HG02885 (cell line): ENCODE results near the gene PCDHA10.
"Not testable (repeated sequence)": the region's sequence is repeated elsewhere in the genome, so short reads cannot be mapped to it uniquely, and the experiment has no call there.

Experiments used
- ATAC-seq: cut with Tn5 transposase; IDR thresholded peaks from one replicate; pipeline ENCODE4 v1.9.1; 2021; ENCODE audit warnings: mild to moderate bottlenecking; ENCODE audit not compliant: unreplicated experiment, poor library complexity

PCDHA10 gene

DNA sequence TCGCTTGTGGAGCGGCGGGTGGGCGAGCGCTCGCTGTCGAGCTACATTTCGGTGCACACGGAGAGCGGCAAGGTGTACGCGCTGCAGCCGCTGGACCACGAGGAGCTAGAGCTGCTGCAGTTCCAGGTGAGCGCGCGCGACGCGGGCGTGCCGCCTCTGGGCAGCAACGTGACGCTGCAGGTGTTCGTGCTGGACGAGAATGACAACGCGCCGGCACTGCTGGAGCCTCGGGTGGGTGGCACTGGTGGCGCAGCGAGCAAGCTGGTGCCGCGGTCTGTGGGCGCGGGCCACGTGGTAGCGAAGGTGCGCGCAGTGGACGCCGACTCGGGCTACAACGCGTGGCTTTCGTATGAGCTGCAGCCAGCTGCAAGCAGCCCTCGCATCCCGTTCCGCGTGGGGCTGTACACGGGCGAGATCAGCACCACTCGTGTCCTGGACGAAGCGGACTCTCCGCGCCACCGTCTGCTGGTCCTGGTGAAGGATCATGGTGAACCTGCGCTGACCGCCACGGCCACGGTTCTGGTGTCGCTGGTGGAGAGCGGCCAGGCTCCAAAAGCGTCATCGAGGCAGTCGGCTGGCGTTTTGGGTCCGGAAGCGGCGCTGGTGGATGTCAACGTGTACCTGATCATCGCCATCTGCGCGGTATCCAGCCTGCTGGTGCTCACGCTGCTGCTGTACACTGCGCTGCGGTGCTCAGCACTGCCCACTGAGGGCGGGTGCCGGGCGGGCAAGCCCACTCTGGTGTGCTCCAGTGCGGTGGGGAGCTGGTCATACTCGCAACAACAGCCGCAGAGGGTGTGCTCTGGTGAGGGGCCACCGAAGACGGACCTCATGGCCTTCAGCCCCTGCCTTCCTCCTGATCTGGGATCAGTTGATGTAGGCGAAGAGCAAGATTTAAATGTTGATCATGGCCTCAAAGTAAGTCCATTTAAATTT, 12.6 kb upstream of the PCDHA10 start:
- ATAC-seq = no peak

DNA sequence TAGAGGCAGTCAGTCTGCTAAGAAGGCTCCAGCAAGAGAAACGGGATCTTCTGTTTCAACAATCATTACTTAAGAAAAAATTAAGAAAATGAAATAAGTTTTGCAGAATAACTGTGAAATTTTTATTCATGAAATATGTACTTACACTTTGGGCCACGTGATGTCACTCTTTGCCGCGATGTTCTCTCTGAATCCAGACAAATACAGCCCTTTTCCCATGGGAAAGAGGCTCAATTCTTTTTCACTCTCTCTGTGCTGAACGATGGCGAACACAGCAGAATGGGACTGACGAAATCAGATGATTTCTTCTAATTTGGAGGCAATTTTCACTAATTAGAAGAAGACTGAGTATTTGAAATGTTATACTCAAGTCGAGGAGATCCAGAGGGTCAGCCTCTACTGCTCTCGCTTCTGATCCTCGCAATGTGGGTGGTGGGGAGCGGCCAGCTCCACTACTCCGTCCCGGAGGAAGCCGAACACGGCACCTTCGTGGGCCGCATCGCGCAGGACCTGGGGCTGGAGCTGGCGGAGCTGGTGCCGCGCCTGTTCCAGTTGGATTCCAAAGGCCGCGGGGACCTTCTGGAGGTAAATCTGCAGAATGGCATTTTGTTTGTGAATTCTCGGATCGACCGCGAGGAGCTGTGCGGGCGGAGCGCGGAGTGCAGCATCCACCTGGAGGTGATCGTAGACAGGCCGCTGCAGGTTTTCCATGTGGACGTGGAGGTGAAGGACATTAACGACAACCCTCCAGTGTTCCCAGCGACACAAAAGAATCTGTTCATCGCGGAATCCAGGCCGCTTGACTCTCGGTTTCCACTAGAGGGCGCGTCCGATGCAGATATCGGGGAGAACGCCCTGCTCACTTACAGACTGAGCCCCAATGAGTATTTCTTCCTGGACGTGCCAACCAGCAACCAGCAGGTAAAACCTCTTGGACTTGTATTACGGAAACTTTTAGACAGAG, 7.3 kb upstream of the PCDHA10 start, which contains the start of gene PCDHA9:
Gene PCDHA9, plus strand, starts transcription at position 244 of the 964 bp plus-strand sequence. Its CDS starts 114 bp downstream, at position 358.
- not testable (repeated sequence) for ATAC-seq

DNA sequence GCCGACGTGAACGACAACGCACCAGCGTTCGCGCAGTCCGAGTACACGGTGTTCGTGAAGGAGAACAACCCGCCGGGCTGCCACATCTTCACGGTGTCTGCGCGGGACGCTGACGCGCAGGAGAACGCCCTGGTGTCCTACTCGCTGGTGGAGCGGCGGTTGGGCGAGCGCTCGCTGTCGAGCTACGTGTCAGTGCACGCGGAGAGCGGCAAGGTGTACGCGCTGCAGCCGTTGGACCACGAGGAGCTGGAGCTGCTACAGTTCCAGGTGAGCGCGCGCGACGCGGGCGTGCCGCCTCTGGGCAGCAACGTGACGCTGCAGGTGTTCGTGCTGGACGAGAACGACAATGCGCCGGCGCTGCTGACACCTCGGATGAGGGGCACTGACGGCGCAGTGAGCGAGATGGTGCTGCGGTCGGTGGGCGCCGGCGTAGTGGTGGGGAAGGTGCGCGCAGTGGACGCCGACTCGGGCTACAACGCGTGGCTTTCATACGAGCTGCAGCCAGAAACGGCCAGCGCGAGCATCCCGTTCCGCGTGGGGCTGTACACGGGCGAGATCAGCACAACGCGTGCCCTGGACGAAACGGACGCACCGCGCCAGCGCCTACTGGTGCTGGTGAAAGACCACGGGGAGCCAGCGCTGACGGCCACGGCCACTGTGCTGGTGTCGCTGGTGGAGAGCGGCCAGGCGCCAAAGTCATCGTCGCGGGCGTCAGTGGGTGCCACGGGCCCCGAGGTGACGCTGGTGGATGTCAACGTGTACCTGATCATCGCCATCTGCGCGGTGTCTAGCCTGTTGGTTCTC, 5.7 kb upstream of the PCDHA10 start:
- not testable (repeated sequence) for ATAC-seq

DNA sequence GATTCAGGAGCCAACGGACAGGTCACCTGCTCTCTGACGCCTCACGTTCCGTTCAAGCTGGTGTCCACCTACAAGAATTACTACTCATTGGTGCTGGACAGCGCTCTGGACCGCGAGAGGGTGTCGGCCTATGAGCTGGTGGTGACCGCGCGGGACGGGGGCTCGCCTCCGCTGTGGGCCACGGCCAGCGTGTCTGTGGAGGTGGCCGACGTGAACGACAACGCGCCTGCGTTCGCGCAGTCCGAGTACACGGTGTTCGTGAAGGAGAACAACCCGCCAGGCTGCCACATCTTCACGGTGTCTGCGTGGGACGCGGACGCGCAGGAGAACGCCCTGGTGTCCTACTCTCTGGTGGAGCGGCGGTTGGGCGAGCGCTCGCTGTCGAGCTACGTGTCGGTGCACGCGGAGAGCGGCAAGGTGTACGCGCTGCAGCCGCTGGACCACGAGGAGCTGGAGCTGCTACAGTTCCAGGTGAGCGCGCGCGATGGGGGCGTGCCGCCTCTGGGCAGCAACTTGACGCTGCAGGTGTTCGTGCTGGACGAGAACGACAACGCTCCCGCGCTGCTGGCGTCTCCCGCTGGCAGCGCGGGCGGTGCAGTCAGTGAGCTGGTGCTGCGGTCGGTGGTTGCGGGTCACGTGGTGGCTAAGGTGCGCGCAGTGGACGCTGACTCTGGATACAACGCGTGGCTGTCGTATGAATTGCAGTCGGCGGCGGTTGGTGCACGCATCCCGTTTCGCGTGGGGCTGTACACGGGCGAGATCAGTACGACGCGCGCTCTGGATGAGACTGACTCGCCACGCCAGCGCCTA, 1.7 kb downstream of the PCDHA10 start:
- ATAC-seq = no peak

DNA sequence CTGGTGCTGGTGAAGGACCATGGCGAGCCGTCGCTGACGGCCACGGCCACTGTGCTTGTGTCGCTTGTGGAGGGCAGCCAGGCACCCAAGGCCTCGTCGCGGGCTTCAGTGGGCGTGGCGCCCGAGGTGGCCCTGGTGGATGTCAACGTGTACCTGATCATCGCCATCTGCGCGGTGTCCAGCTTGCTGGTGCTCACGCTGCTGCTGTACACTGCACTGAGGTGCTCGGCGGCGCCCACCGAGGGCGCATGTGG, 2.2 kb downstream of the PCDHA10 start:
- ATAC-seq = no peak

DNA sequence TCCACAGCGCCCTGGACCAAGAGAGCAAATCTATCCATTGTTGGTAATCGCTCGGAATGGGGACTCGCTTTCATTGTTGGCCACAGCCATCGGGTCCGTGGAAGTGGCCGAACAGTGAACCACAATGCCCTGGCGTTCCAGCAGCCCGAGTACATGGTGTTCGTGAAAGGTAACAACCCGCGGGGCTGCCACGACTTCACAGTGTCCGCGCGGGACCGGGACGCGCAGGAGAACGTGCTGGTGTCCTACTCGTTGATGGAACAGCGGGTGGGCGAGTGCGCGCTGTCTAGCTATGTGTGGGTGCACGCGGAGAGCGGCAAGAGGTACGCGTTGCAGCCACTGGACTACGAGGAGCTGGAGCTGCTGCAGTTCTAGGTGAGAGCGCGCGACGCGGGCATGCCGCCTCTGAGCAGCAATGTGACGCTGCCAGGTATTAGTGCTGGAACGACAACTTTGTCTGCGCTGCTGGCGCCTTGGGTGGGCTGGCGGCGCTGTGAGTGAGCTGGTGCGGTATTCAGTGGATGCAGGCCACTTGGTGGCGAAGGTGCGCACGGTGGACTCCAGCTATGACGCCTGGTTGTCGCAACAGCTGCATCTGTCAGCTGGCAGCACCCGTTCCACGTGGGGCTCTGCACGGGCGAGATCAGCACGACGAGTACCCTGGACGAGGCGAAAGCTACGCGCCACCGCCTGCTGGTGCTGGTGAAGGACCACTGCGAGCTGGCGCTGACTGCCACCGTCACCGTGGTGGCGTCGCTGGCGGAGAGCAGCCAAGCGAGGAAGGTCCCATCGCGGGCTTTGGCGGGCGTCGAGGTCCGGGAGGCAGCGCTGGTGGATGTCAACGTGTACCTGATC, 7.0 kb downstream of the PCDHA10 start:
- no peak for ATAC-seq

DNA sequence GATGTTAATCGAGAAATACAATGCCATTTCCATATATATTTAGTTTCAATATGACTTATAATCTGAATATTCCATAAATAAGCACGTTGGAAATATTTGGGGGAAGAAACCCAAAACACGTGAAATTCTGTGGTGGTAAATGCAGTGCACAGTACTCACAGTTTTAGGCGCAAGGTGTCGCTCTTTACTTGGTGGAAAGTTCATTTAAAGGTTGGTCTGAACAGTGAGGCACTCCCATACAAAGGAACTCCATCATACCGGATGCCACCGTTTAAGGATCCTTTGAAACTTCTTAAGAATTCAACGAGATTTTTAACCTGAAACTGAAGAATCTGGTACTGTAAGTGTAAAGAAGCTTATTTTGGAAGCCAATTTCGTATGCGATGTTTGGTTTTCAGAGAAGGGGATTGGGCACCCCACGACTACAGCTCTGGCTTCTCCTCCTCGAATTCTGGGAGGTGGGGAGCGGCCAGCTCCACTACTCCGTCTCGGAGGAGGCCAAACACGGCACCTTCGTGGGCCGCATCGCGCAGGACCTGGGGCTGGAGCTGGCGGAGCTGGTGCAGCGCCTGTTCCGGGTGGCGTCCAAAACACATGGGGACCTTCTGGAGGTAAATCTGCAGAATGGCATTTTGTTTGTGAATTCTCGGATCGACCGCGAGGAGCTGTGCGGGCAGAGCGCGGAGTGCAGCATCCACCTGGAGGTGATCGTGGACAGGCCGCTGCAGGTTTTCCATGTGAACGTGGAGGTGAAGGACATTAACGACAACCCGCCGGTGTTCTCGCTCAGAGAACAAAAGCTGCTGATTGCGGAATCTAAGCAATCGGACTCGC, 13.2 kb downstream of the PCDHA10 start, which contains the start of gene PCDHA11:
Gene PCDHA11, plus strand, starts transcription at position 237 of the 834 bp plus-strand sequence. Its CDS starts 147 bp downstream, at position 384.
- ATAC-seq = no peak

DNA sequence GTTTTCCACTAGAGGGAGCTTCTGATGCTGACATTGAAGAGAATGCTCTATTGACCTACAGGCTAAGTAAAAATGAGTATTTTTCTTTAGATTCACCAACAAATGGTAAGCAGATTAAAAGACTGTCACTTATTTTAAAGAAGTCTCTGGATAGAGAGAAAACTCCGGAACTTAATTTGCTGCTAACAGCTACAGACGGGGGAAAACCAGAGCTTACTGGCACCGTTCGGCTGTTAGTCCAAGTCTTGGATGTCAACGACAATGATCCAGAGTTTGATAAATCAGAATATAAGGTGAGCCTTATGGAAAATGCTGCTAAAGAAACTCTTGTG, 13.8 kb downstream of the PCDHA10 start:
- ATAC-seq = no peak

DNA sequence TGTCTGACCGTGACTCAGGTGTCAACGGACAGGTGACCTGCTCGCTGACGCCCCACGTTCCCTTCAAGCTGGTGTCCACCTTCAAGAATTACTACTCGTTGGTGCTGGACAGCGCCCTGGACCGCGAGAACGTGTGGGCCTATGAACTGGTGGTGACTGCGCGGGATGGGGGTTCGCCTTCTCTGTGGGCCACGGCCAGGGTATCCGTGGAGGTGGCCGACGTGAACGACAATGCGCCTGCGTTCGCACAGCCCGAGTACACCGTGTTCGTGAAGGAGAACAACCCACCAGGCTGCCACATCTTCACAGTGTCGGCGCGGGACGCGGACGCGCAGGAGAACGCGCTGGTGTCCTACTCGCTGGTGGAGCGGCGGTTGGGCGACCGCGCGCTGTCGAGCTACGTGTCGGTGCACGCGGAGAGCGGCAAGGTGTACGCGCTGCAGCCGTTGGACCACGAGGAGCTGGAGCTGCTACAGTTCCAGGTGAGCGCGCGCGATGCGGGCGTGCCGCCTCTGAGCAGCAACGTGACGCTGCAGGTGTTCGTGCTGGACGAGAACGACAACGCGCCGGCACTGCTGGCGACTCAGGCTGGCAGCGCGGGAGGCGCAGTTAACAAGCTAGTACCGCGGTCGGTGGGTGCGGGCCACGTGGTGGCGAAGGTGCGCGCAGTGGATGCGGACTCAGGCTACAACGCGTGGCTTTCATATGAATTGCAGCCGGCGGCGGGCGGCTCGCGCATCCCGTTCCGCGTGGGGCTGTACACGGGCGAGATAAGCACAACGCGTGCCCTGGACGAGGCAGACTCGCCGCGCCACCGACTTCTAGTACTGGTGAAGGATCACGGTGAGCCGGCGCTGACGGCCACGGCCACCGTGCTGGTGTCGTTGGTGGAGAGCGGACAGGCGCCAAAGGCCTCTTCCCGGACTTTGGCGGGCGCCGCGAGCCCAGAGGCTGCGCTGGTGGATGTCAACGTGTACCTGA, 14.8 kb downstream of the PCDHA10 start:
- no peak for ATAC-seq

DNA sequence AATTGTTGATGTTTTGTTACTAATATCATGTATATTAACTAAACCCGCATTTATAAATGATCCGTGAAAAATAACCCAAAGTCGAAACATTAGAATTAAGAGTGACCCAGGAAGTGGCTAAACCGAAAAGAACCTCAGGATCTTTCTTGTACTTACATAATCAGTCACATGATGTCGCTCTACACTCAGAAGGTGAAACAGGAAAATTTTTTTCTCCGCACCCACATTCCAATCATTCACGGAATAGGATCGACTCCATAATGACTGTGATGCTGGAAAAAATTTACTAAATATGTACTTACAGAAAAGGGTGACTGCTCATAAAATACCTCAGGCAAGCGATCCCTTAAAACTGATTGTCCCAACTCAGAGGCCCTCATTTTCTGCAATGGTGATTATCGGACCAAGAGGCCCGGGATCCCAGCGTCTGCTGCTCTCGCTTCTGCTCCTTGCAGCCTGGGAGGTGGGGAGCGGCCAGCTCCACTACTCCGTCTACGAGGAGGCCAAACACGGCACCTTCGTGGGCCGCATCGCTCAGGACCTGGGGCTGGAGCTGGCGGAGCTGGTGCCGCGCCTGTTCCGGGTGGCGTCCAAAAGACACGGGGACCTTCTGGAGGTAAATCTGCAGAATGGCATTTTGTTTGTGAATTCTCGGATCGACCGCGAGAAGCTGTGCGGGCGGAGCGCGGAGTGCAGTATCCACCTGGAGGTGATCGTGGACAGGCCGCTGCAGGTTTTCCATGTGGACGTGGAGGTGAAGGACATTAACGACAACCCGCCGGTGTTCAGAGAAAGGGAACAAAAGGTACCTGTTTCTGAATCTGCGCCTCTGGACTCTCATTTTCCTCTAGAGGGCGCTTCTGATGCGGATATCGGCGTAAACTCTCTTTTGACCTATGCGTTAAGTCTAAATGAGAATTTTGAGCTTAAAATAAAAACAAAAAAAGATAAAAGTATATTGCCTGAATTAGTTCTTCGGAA, 19.7 kb downstream of the PCDHA10 start, which contains the start of gene PCDHA12:
Gene PCDHA12, plus strand, starts transcription at position 224 of the 981 bp plus-strand sequence. Its CDS starts 165 bp downstream, at position 389.
- ATAC-seq = no peak

DNA sequence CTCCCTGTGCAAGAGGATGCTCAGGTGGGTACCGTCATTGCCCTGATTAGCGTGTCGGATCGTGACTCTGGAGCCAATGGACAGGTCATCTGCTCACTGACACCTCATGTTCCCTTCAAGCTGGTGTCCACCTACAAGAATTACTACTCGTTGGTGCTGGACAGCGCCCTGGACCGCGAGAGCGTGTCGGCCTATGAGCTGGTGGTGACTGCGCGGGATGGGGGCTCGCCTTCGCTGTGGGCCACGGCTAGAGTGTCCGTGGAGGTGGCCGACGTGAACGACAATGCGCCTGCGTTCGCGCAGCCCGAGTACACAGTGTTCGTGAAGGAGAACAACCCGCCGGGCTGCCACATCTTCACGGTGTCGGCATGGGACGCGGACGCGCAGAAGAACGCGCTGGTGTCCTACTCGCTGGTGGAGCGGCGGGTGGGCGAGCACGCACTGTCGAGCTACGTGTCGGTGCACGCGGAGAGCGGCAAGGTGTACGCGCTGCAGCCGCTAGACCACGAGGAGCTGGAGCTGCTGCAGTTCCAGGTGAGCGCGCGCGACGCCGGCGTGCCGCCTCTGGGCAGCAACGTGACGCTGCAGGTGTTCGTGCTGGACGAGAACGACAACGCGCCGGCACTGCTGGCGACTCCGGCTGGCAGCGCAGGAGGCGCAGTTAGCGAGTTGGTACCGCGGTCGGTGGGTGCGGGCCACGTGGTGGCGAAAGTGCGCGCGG, 21.0 kb downstream of the PCDHA10 start:
- ATAC-seq = not testable (repeated sequence)

DNA sequence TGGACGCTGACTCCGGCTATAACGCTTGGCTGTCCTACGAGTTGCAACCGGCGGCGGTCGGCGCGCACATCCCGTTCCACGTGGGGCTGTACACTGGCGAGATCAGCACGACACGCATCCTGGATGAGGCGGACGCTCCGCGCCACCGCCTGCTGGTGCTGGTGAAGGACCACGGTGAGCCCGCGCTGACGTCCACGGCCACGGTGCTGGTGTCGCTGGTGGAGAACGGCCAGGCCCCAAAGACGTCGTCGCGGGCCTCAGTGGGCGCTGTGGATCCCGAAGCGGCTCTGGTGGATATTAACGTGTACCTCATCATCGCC, 21.5 kb downstream of the PCDHA10 start:
- ATAC-seq = no peak

DNA sequence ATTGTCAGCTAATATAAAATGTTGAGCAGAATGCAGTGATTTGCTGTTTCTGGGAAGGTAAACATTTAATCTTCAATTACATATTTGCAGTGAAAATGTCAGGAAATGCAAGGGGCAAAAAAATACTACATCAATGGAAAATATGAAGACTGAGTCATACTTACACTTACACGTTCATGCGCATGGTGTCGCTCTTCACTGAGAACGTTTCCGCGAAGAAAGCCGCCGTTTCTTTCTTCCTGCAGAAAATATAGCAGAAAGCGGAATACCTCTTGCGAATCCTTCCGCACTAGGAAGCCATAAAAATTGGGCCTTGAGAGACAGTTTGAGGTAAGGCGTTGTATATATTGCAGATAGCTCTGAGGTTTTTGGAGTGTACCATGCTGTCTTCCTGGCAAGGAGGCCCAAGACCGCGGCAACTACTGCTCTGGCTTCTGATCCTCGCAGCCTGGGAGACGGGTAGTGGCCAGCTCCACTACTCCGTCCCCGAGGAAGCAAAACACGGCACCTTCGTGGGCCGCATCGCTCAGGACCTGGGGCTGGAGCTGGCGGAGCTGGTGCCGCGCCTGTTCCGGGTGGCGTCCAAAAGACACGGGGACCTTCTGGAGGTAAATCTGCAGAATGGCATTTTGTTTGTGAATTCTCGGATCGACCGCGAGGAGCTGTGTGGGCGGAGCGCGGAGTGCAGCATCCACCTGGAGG, 26.3 kb downstream of the PCDHA10 start, which contains the start of gene PCDHA13:
Gene PCDHA13, plus strand, starts transcription at position 236 of the 702 bp plus-strand sequence. Its CDS starts 145 bp downstream, at position 381.
- no peak for ATAC-seq

DNA sequence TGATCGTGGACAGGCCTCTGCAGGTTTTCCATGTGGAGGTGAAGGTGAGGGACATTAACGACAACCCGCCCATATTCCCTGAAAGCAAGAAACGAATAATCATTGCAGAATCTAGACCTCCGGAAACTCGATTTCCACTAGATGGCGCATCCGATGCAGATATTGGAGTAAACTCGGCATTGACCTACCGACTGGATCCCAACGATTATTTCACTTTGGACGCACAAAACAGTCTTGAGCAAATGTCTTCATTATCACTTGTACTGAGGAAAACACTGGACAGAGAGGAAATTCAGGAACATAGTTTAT, 26.8 kb downstream of the PCDHA10 start:
- no peak for ATAC-seq
